Astrocyte of the hippocampus (primary cell): ENCODE measurements around the gene MMP27.
"Not testable (repeated sequence)": the region's sequence is repeated elsewhere in the genome, so short reads cannot be mapped to it uniquely, and the experiment has no call there.

Experiments
- DNase-seq: peaks from one replicate; pipeline ENCODE4 v3.0.0; 2011; ENCODE audit warnings: low read depth, low spot score

Gene MMP27

GRCh38 chr11:102705626-102706025, at the start of gene MMP27:
MMP27 (minus strand) TSS chr11:102705769; CDS start chr11:102705714, 55 bp downstream.
- DNase-seq, result no peak

DNA sequence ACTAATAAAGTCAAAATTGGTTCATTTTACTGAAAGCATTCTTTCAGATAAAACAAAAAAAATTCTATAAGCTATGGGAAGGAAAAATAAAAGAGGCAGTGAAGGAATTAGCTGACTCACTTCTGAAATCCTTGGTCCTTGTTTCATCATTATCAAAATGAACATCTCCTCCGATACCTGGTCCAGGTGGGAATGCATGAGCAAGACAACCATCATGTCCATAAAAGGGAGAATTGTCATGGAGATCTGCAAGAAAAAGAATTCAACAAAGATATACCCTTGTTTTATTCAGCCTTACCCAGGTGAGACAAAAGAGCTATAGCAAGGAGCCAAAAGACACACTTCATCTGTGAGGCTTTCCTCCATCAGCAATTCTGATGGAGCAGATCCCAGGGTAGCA, 47.7 kb upstream of the MMP27 start:
- DNase-seq, result no peak

DNA sequence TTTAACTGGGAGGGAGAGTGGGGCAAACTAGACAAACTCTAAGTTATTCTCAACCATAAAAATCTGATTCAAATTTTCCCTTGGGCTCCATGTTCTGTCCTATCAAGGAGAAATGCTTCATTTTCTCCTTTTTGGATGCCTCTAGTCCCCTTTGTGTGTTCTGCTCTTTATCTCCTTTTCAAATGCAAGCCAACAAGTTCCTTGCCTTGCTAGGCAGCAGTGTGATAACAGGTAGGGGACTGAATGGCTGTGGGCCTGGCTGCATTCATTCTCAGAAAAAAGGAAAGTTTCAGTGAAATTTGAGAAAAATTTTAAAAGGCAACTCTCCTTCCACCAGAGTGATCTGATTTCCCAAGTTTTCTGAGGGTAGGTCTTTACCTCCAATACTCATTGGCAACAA, 46.1 kb upstream of the MMP27 start:
- no peak for DNase-seq

- DNase-seq, result no peak
Measured at GRCh38 chr11:102749101-102749722, 43.6 kb upstream of the MMP27 start.

- DNase-seq, result not testable (repeated sequence)
Measured at GRCh38 chr11:102746746-102747578, 41.4 kb upstream of the MMP27 start.

DNA sequence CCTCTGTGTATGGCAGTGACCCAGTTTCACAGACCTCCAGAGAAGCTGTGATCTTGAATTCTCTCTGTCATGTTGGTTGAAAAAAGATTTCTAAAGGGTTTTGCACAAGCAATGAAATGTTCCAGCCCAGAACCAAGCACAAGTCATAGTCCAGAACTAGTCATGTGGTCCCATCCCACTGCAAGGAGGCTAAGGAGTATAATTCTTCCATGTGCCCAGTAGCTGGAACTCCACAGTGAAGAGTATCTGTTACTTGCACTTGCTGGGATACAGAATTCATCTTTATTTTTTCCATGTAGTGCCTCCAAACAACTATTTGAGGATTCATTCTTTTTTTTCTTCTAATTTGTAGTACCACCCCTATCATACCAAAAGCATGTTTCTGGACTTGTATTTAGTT, 29.1 kb upstream of the MMP27 start:
- no peak for DNase-seq

GRCh38 chr11:102733232-102733875, 27.8 kb upstream of the MMP27 start:
- DNase-seq, result peak; percentile 54

DNA sequence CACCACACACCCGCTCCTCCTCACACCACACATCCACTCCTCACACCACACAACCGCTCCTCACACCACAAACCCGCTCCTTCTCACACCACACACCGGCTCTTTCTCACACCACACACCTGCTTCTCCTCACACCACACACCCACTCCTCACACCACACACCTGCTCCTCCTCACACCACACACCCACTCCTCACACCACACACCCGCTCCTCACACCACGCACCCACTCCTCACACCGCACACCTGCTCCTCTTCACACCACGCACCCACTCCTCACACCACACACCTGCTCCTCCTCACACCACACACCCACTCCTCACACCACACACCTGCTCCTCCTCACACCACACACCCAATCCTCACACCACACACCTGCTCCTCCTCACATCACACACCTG, 25.4 kb upstream of the MMP27 start:
- DNase-seq, result not testable (repeated sequence)

GRCh38 chr11:102729849-102730815, 24.6 kb upstream of the MMP27 start:
- no peak for DNase-seq

- DNase-seq, result peak; percentile 3
Measured at GRCh38 chr11:102727890-102728289, 22.3 kb upstream of the MMP27 start.

GRCh38 chr11:102724904-102725500, 19.4 kb upstream of the MMP27 start, which contains the start of gene MMP8:
MMP8 (minus strand) TSS chr11:102724954; CDS start chr11:102724855, 99 bp downstream.
- DNase-seq, result peak; percentile 53

- no peak for DNase-seq
Measured at GRCh38 chr11:102722821-102723220, 17.3 kb upstream of the MMP27 start.

GRCh38 chr11:102719620-102720277, 14.2 kb upstream of the MMP27 start:
- DNase-seq, result peak; percentile 48

DNA sequence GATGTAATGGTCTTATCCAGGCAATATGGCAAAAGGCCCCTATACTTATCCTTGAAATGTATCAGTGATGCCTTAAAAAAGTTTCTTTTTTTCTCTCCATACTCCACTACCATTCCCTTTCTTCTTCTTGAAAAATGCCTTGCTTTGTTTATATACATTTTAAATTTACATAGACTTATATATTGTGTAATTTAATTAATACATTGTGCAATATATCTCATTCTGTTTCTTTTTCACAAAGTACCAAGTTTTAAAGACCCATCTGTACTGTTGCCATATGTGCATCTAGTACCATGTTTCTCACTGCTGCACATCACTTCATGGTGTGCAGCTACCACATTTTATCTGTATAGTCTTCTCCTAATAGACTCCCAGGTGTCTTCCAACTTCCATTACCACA, 11.7 kb upstream of the MMP27 start:
- no peak for DNase-seq

DNA sequence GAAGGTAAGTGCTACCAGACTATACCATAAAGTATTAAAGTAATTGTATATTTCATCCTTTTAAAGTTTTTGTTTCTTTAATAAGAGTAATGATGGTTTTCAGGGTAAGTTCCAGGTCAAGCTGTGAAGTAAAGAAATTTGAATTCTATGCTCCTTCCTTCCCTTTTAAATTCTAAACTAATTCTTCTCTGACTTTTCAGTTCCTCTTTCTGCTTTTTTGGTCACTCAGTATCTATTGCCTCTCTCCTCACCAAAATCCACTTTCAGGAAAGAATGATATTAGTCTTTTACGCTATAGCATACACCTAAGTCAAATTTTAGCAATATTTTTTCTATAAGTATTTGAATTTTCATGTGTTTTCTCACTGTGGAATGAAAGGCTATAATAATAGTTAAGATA, 11.0 kb upstream of the MMP27 start:
- DNase-seq, result no peak

DNA sequence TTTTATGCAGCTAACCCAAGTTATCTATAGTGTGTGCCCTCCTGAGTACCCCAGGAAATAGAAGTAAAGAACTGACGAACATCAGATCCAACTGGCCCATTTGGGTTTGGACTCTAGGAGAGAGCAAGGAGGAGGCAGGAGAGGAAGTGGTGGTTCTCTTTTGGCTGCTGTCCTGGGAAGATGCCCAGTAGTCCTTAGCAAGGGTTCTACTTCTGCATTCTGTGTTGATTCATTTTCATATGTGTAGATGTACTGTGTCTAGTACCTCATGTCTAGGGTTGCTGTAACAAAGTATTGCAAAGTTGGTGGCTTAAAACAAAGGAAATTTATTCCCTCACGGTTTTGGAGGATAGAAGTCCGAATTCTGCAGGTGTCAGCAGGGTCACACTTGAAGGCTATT, 6.6 kb upstream of the MMP27 start:
- no peak for DNase-seq

- no peak for DNase-seq
Measured at GRCh38 chr11:102709201-102709945, 3.8 kb upstream of the MMP27 start.

GRCh38 chr11:102708654-102709053, 3.1 kb upstream of the MMP27 start:
- no peak for DNase-seq

GRCh38 chr11:102704841-102705240, 728 bp downstream of the MMP27 start:
- no peak for DNase-seq
